K562 (cell line): ENCODE measurements around the gene CHRDL2. TPM values are rescaled to one million over a fixed set of nuclear protein-coding genes. Genes with fewer than 3 reads are reported as not detected.

Experiments used
- ATAC-seq: fragments of 200-7000 bp; cut with Tn5 transposase; 3 replicates; pipeline ENCODE4 v1.9.1; 2020; ENCODE audit warnings: moderate library complexity
- BruUV-seq: library from RNA; stranded (reverse); fragments of 400-500 nt; replicated peaks from 2 replicates; lab custom pipeline; 2021; lab: Mats Ljungman, UMichigan
- CTCF ChIA-PET: fragments of 300-600 bp; formaldehyde crosslinking; extraction: SDS; loops from one replicate; lab custom pipeline; 2021; ENCODE audit warnings: low intra/inter-chr PET ratio; lab: Yijun Ruan, JAX
- POLR2A ChIA-PET: fragments of 300-600, 350-650 bp; sonication (Branson Sonifier 250); formaldehyde crosslinking; extraction: SDS; loops from one replicate; lab custom pipeline; 2021; ENCODE audit warnings: antibody characterized with exemption, inconsistent platforms; lab: Yijun Ruan, JAX
- DNase-seq, 4 experiments: peaks; one replicate each; pipeline versions ENCODE4 v3.0.0 to v3.0.0-alpha.2; 2011 to 2018; ENCODE audit warnings: low spot score in 3 of 4, mixed read lengths in 3 of 4; ENCODE audit errors: extremely low read depth in 1 of 4
- FAIRE-seq: peaks from 2 replicates; lab custom pipeline; 2011; peaks lifted over from hg19 to GRCh38; lab: Jason Lieb, UNC
- H2AFZ ChIP-seq: 2 replicates; pipeline ENCODE4 v1.6.0; 2011; ENCODE audit warnings: low read depth, low read length, control low read depth, inconsistent platforms
- H3K27ac ChIP-seq: fragments of 200-600 bp; 3 replicates; pipeline ENCODE4 v1.8.0; 2011; ENCODE audit warnings: low read depth, mild to moderate bottlenecking, control low read depth, inconsistent platforms, low read length, moderate library complexity, mixed read lengths; ENCODE audit errors: extremely low read depth
- H3K27me3 ChIP-seq, 2 experiments: fragments of 300-600 bp in 1 of 2; 2 replicates in 1 of 2; 3 replicates in 1 of 2; pipeline versions ENCODE4 v1.6.0 to v1.8.0; 2011; ENCODE audit warnings: inconsistent platforms in 2 of 2, low read length in 2 of 2, mild to moderate bottlenecking in 1 of 2, mixed read lengths in 1 of 2, moderate library complexity in 1 of 2; ENCODE audit not compliant: control insufficient read depth in 2 of 2, insufficient read depth in 2 of 2
- H3K36me3 ChIP-seq: fragments of 300-600 bp; 3 replicates; pipeline ENCODE4 v1.8.0; 2011; ENCODE audit warnings: mild to moderate bottlenecking, low read length, inconsistent platforms; ENCODE audit not compliant: control insufficient read depth, insufficient read depth
- H3K4me1 ChIP-seq, 2 experiments: fragments of 200-600 bp in 1 of 2; replicated peaks in 1 of 2; 2 replicates in 1 of 2; 3 replicates in 1 of 2; pipeline versions ENCODE4 v1.5.1 to v1.8.0; 2011; ENCODE audit warnings: inconsistent platforms in 2 of 2, low read length in 2 of 2, mild to moderate bottlenecking in 1 of 2, mixed read lengths in 1 of 2, moderate library complexity in 1 of 2; ENCODE audit not compliant: control insufficient read depth in 2 of 2, insufficient read depth in 2 of 2
- H3K4me2 ChIP-seq: 2 replicates; pipeline ENCODE4 v1.6.1; 2011; ENCODE audit warnings: low read length, control low read depth, inconsistent platforms, mixed read lengths; ENCODE audit not compliant: insufficient read depth
- H3K4me3 ChIP-seq: fragments of 200-600 bp; sonication (generic), shearing (Covaris generic); 2 replicates; pipeline ENCODE4 v1.5.1; 2016; ENCODE audit warnings: control low read depth, inconsistent platforms
- H3K79me2 ChIP-seq: fragments of 200-600 bp; 3 replicates; pipeline ENCODE4 v1.8.0; 2011; ENCODE audit warnings: low read length, inconsistent platforms; ENCODE audit not compliant: control insufficient read depth, insufficient read depth
- H3K9ac ChIP-seq, 2 experiments: 2 replicates each; pipeline versions ENCODE4 v1.6.0 to v1.6.1; 2011; ENCODE audit warnings: low read depth in 2 of 2, low read length in 2 of 2, control low read depth in 1 of 2, inconsistent platforms in 1 of 2, mild to moderate bottlenecking in 1 of 2, mixed read lengths in 1 of 2; ENCODE audit not compliant: insufficient read depth in 1 of 2
- H3K9me1 ChIP-seq: one replicate; pipeline ENCODE4 v1.6.0; 2011; ENCODE audit warnings: inconsistent platforms, mild to moderate bottlenecking, low read length, moderate library complexity; ENCODE audit not compliant: control insufficient read depth, insufficient read depth
- H3K9me3 ChIP-seq: replicated peaks from 2 replicates; pipeline ENCODE4 v1.5.1; 2011; ENCODE audit warnings: low read depth, low read length, inconsistent platforms; ENCODE audit not compliant: control insufficient read depth, insufficient read depth
- H4K20me1 ChIP-seq: replicated peaks from 2 replicates; pipeline ENCODE4 v1.6.1; 2011; ENCODE audit warnings: low read length, inconsistent platforms, mixed read lengths; ENCODE audit not compliant: control insufficient read depth, insufficient read depth
- C11orf30 ChIP-seq: fragments of 450-650 bp; IDR thresholded peaks from 2 replicates; pipeline ENCODE4 v1.6.1; 2016; ENCODE audit warnings: low read depth, mild to moderate bottlenecking
- CBX5 ChIP-seq: IDR thresholded peaks from 2 replicates; pipeline ENCODE4 v1.6.1; 2014; ENCODE audit warnings: low read depth, borderline replicate concordance
- ZNF436 ChIP-seq: fragments of 250-450, 450-650 bp; sonication (Bioruptor Pico); formaldehyde crosslinking; IDR thresholded peaks from 2 replicates; pipeline ENCODE4 v1.7.0; 2020; ENCODE audit warnings: mild to moderate bottlenecking
- ZNF609 ChIP-seq: sonication (generic); formaldehyde crosslinking; IDR thresholded peaks from 2 replicates; pipeline ENCODE4 v1.8.1; 2023; ENCODE audit warnings: missing genetic modification reagents, mild to moderate bottlenecking, borderline replicate concordance
- WGBS: fragments of 100-300 bp; shearing (Covaris generic); methylation state at CpG from one replicate; pipeline ENCODE4 v1.1.6; 2016; ENCODE audit warnings: low coverage, mixed read lengths; ENCODE audit not compliant: insufficient coverage; ENCODE audit errors: missing lambda C conversion rate; 5-methylcytosine and 5-hydroxymethylcytosine counted together
- in situ Hi-C: fragments of 300-500 bp; cut with MboI; formaldehyde crosslinking; loops from 4 replicates; pipeline ENCODE4 v1.15.0; 2018; ENCODE audit warnings: inconsistent platforms, mixed read lengths
- intact Hi-C: fragments of 100-400 bp; cut with micrococcal nuclease; formaldehyde crosslinking; loops from 2 replicates; pipeline ENCODE4 v1.14.2; 2022
- microRNA-seq: library from miRNA; unstranded; fragments of <30 nt; microRNA quantifications from one replicate; pipeline ENCODE4, GENCODE V29; 2018; ENCODE audit warnings: borderline microRNAs expressed
- polyA plus RNA-seq, 8 experiments: library from polyadenylated mRNA; depleted of rRNA in 4 of 8; stranded (reverse) in 5 of 8; unstranded in 3 of 8; fragments of >200 nt; fragmentation: Nextera tagmentation in 2 of 8; fragmentation: Illumina TruSeq in 1 of 8; extraction: Ambion mirVana in 2 of 8; extraction: Trizol in 1 of 8; gene quantifications; 2 replicates each; pipeline versions ENCODE4 v1.2.1 to v1.2.3, GENCODE V29; 2011 to 2014; ENCODE audit warnings: inconsistent platforms in 1 of 8, missing spikeins in 1 of 8
- small RNA-seq: library from RNA; depleted of rRNA; stranded (forward); fragments of <200 nt; gene quantifications from one replicate; pipeline ENCODE3, GENCODE V24; 2014
- total RNA-seq, 7 experiments: library from RNA; depleted of rRNA in 6 of 7; stranded (reverse); fragments of >200 nt in 6 of 7; fragmentation: Illumina TruSeq in 2 of 7; extraction: Trizol in 2 of 7; gene quantifications; 2 replicates each; pipeline versions ENCODE4 v1.2.1 to v1.2.3, GENCODE V29; 2011 to 2021; ENCODE audit warnings: low replicate concordance in 1 of 7

CHRDL2 gene
- total and polyA plus RNA-seq, 9 of the 15 experiments (the other 6 are each of a cell fraction or from before 2014, with no cell fraction given), result not detected

- Histone ChIP-seq H3K4me1 (peaks cover 0 to 17% of the 10 kb centered on the region in 2 experiments; a peak in 3 of 5 replicates), H3K4me2 (no peak overlapping the region), H3K4me3 (no peak overlapping the region), H4K20me1 (no peaks in the 10 kb centered on the region), H3K27me3 (no peaks in the 10 kb centered on the region), H3K9me3 (no peaks in the 10 kb centered on the region), H2AFZ (no peak overlapping the region), H3K27ac (no peak overlapping the region), H3K9me1 (no peaks in the 10 kb centered on the region), H3K9ac (no peak overlapping the region), H3K36me3 (peaks cover 22% of the 10 kb centered on the region; the same call in 1 of the 3 replicates)
- no peak for FAIRE-seq
- POLR2A ChIA-PET, result interaction anchor here (1.5 kb wide), 1 partner anchor 12 kb away, joined by 3 read pairs; no protein-coding TSS in a partner anchor
- ATAC-seq, result no peak
- in situ Hi-C loops (no loop called here), intact Hi-C loops (no loop called here)
- CTCF ChIA-PET, result no interaction called here
- 84% methylated on average over 7 of the region's 7 CpGs for WGBS
- DNase-seq, result no peak
- BruUV-seq, result no TSS peak
- no peak for TF ChIP-seq ZNF436
- TF ChIP-seq ZNF609 (CRISPR knock-in tag), result no peak
- TF ChIP-seq CBX5, result no peak
- TF ChIP-seq C11orf30, result no peak
- TF ChIP-seq, all 486 proteins: peak for 0
- no peaks in the 10 kb centered on the region for H3K79me2 ChIP-seq
Measured at GRCh38 chr11:74646954-74647353, 84.3 kb downstream of the CHRDL2 start.

Small RNA genes within 50 kb of the gene (microRNA-seq; reads per million reads assigned to microRNA genes)
- not detected for gene MIR4696

Small RNA genes within 50 kb of the gene (small RNA-seq; reads per million reads assigned to genes)
- not detected for gene MIR4696
- not detected for gene RANP3
- not detected for gene RN7SKP297

Other genes with a start within 250 kb of the CHRDL2 start
- gene LIPT2, start 237.7 kb downstream of the CHRDL2 start, total RNA-seq (2014; rRNA removed), result 4.5 and 5.5 TPM in 2 replicates
- 2.3 and 3.3 TPM in 2 replicates for gene LIPT2, start 237.7 kb downstream of the CHRDL2 start, total RNA-seq (2014; rRNA removed; fragmentation: Illumina TruSeq; extraction: Trizol)
- gene LIPT2, start 237.7 kb downstream of the CHRDL2 start, total RNA-seq (2015; rRNA removed; fragmentation: Illumina TruSeq; extraction: Trizol), result 3.6 and 4.7 TPM in 2 replicates
- 2.6 and 2.9 TPM in 2 replicates for gene LIPT2, start 237.7 kb downstream of the CHRDL2 start, total RNA-seq (2021)
- 4.5 and 5.2 TPM in 2 replicates for gene LIPT2, start 237.7 kb downstream of the CHRDL2 start, polyA plus RNA-seq (2011; rRNA removed)
- gene LIPT2, start 237.7 kb downstream of the CHRDL2 start, polyA plus RNA-seq (2014; fragmentation: Illumina TruSeq; extraction: Trizol), result 3.3 and 4.3 TPM in 2 replicates
- gene LIPT2, start 237.7 kb downstream of the CHRDL2 start, polyA plus RNA-seq (2014; fragmentation: Nextera tagmentation; extraction: Ambion mirVana), result 1 to 10 TPM in 1 of 2 experiments, under 1 TPM in 1; 1.00 to 1.4 TPM
- gene LIPT2, start 237.7 kb downstream of the CHRDL2 start, polyA plus RNA-seq (2014; rRNA removed), result 2.9 and 3.5 TPM in 2 replicates
- gene POLD3, start 138.8 kb downstream of the CHRDL2 start, total RNA-seq (2014; rRNA removed), result 10.6 and 11.9 TPM in 2 replicates
- 21.6 and 26.1 TPM in 2 replicates for gene POLD3, start 138.8 kb downstream of the CHRDL2 start, total RNA-seq (2014; rRNA removed; fragmentation: Illumina TruSeq; extraction: Trizol)
- gene POLD3, start 138.8 kb downstream of the CHRDL2 start, total RNA-seq (2015; rRNA removed; fragmentation: Illumina TruSeq; extraction: Trizol), result 22.4 and 24.6 TPM in 2 replicates
- 20.9 and 22.1 TPM in 2 replicates for gene POLD3, start 138.8 kb downstream of the CHRDL2 start, total RNA-seq (2021)
- gene POLD3, start 138.8 kb downstream of the CHRDL2 start, polyA plus RNA-seq (2011; rRNA removed), result 36.9 and 40.1 TPM in 2 replicates
- 21.6 and 25.2 TPM in 2 replicates for gene POLD3, start 138.8 kb downstream of the CHRDL2 start, polyA plus RNA-seq (2014; fragmentation: Illumina TruSeq; extraction: Trizol)
- gene POLD3, start 138.8 kb downstream of the CHRDL2 start, polyA plus RNA-seq (2014; fragmentation: Nextera tagmentation; extraction: Ambion mirVana), result 10 to 100 TPM; 27.2 to 28.6 TPM
- gene POLD3, start 138.8 kb downstream of the CHRDL2 start, polyA plus RNA-seq (2014; rRNA removed), result 19.5 and 20.8 TPM in 2 replicates
- 10.0 and 16.5 TPM in 2 replicates for gene RNF169, start 17.4 kb upstream of the CHRDL2 start, total RNA-seq (2014; rRNA removed)
- gene RNF169, start 17.4 kb upstream of the CHRDL2 start, total RNA-seq (2014; rRNA removed; fragmentation: Illumina TruSeq; extraction: Trizol), result 18.1 and 19.4 TPM in 2 replicates
- gene RNF169, start 17.4 kb upstream of the CHRDL2 start, total RNA-seq (2015; rRNA removed; fragmentation: Illumina TruSeq; extraction: Trizol), result 16.2 and 17.3 TPM in 2 replicates
- 15.1 and 16.0 TPM in 2 replicates for gene RNF169, start 17.4 kb upstream of the CHRDL2 start, total RNA-seq (2021)
- gene RNF169, start 17.4 kb upstream of the CHRDL2 start, polyA plus RNA-seq (2011; rRNA removed), result 14.6 and 21.1 TPM in 2 replicates
- 8.8 and 10.1 TPM in 2 replicates for gene RNF169, start 17.4 kb upstream of the CHRDL2 start, polyA plus RNA-seq (2014; fragmentation: Illumina TruSeq; extraction: Trizol)
- 1 to 10 TPM in 1 of 2 experiments, under 1 TPM in 1; 0.68 to 1.5 TPM for gene RNF169, start 17.4 kb upstream of the CHRDL2 start, polyA plus RNA-seq (2014; fragmentation: Nextera tagmentation; extraction: Ambion mirVana)
- gene RNF169, start 17.4 kb upstream of the CHRDL2 start, polyA plus RNA-seq (2014; rRNA removed), result 8.0 and 8.1 TPM in 2 replicates
- 18.3 and 20.1 TPM in 2 replicates for gene XRRA1, start 217.7 kb upstream of the CHRDL2 start, total RNA-seq (2014; rRNA removed)
- gene XRRA1, start 217.7 kb upstream of the CHRDL2 start, total RNA-seq (2014; rRNA removed; fragmentation: Illumina TruSeq; extraction: Trizol), result 12.8 and 15.9 TPM in 2 replicates
- 16.0 and 18.0 TPM in 2 replicates for gene XRRA1, start 217.7 kb upstream of the CHRDL2 start, total RNA-seq (2015; rRNA removed; fragmentation: Illumina TruSeq; extraction: Trizol)
- 20.6 and 22.5 TPM in 2 replicates for gene XRRA1, start 217.7 kb upstream of the CHRDL2 start, total RNA-seq (2021)
- 16.0 and 21.2 TPM in 2 replicates for gene XRRA1, start 217.7 kb upstream of the CHRDL2 start, polyA plus RNA-seq (2011; rRNA removed)
- 17.1 and 18.0 TPM in 2 replicates for gene XRRA1, start 217.7 kb upstream of the CHRDL2 start, polyA plus RNA-seq (2014; fragmentation: Illumina TruSeq; extraction: Trizol)
- gene XRRA1, start 217.7 kb upstream of the CHRDL2 start, polyA plus RNA-seq (2014; fragmentation: Nextera tagmentation; extraction: Ambion mirVana), result 1 to 10 TPM; 5.0 to 8.9 TPM
- 10.3 and 11.6 TPM in 2 replicates for gene XRRA1, start 217.7 kb upstream of the CHRDL2 start, polyA plus RNA-seq (2014; rRNA removed)
- gene SPCS2, start 217.8 kb upstream of the CHRDL2 start, total RNA-seq (2014; rRNA removed), result 38.2 and 136 TPM in 2 replicates
- 55.0 and 65.9 TPM in 2 replicates for gene SPCS2, start 217.8 kb upstream of the CHRDL2 start, total RNA-seq (2014; rRNA removed; fragmentation: Illumina TruSeq; extraction: Trizol)
- 63.2 and 75.5 TPM in 2 replicates for gene SPCS2, start 217.8 kb upstream of the CHRDL2 start, total RNA-seq (2015; rRNA removed; fragmentation: Illumina TruSeq; extraction: Trizol)
- gene SPCS2, start 217.8 kb upstream of the CHRDL2 start, total RNA-seq (2021), result 150 and 172 TPM in 2 replicates
- gene SPCS2, start 217.8 kb upstream of the CHRDL2 start, polyA plus RNA-seq (2011; rRNA removed), result 148 and 250 TPM in 2 replicates
- gene SPCS2, start 217.8 kb upstream of the CHRDL2 start, polyA plus RNA-seq (2014; fragmentation: Illumina TruSeq; extraction: Trizol), result 126 and 193 TPM in 2 replicates
- gene SPCS2, start 217.8 kb upstream of the CHRDL2 start, polyA plus RNA-seq (2014; fragmentation: Nextera tagmentation; extraction: Ambion mirVana), result 100 to 1,000 TPM; 372 to 458 TPM
- 208 and 334 TPM in 2 replicates for gene SPCS2, start 217.8 kb upstream of the CHRDL2 start, polyA plus RNA-seq (2014; rRNA removed)